Pericardium fibroblast (primary cell): Measurements from ENCODE around the gene RP2. TPM values are rescaled to one million over a fixed set of nuclear protein-coding genes. Genes with fewer than 3 reads are reported as not detected.

Source experiments
- total RNA-seq: library from RNA; depleted of rRNA; stranded (reverse); fragments of >200 nt; gene quantifications from 2 replicates; pipeline ENCODE4 v1.2.3, GENCODE V29; 2015

RP2 gene
- total RNA-seq: 10.0 and 12.4 TPM in 2 replicates

DNA sequence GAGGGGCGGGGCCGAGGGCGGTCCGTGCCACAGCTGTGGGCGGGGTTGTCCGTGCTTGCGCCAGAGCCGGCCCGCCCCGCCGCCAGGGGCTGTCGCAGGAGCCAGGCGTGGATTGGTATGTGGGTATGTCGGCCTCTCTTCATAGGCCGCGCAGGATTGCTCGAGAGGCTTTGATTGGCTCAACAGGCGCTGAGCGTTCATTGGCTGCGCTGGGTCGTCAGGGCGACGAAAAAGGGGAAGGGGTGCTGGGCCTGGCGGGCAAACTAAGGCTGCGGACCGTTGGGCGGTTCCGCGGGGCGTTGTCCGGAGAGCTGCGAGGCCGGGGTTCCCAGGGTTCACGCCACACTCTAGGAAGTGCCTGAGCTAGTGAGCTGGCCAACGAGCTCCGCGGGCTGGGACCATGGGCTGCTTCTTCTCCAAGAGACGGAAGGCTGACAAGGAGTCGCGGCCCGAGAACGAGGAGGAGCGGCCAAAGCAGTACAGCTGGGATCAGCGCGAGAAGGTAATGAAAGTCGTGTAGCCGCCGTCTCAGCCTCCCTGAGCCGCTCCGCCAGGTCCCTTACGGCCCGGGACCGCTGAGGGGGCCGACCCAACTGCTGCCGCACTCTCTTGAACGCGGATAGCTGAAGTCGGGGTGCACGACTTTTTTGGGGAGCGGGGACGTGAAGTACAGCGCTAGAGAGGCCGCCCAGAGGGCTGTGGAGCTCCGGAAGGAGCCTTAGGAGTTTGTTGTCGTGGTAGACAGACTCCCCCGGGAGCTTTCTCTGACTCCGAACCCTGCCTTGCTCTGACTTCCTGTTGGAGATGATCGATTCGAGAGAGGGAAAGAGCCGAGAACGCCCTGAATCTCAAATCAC, at the start of gene RP2:
Gene RP2, plus strand, starts transcription at position 343 of the 857 bp plus-strand sequence. Its CDS starts 58 bp downstream, at position 401.

DNA sequence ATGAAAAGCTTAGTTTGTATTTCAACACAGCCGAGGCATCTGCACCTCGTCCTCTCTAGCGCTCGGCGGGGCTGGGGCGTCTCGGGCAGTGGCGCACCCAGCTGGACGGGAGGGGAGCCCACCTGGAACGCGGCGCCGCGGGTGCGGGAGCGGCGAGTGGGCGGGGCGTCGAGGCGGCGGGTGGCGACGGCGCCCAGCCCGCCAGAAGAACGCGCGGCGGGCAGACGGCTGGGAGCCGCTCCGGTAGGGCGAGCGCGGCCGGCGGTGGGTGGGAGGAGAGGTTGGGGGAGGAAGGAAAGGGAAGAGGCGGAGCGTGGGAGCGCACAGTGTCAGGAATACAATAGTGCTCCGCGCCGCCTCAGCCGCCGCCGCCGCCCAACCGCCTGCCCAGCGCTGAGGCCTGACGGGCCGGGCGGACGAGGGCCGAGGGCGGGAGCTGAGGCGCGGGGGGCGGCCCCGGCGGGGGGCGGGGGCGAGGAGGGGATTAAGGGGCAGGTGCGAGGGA, 75.3 kb downstream of the RP2 start, which contains the start of gene JADE3:
Gene JADE3, plus strand, starts transcription at position 324 of the 505 bp plus-strand sequence. CDS start 72,474 bp downstream, outside the sequence.

Other genes with a start within 250 kb of the RP2 start
- 0.93 and 1.8 TPM in 2 replicates for gene SLC9A7, start 77.9 kb upstream of the RP2 start, total RNA-seq
- gene JADE3, start 75.4 kb downstream of the RP2 start, total RNA-seq: 1.6 and 3.1 TPM in 2 replicates
- not detected in 2 replicates for gene RGN, start 241.4 kb downstream of the RP2 start, total RNA-seq